Trophoblast cell (in vitro differentiated cells and primary cell): Measurements from ENCODE around the gene GPSM1.

ENCODE experiments used
- DNase-seq, 2 donors: peaks; one replicate each; pipeline ENCODE4 v3.0.0-alpha.2; 2016
- H2AFZ ChIP-seq: 2 replicates; pipeline ENCODE4 v1.6.1; 2013; ENCODE audit warnings: low read length, moderate library complexity, mild to moderate bottlenecking; ENCODE audit not compliant: insufficient read depth, poor library complexity
- H2AK5ac ChIP-seq: 2 replicates; pipeline ENCODE4 v1.6.1; 2013; ENCODE audit warnings: mild to moderate bottlenecking, low read length
- H2BK120ac ChIP-seq: 2 replicates; pipeline ENCODE4 v1.6.1; 2013; ENCODE audit warnings: low read length, mild to moderate bottlenecking, moderate library complexity; ENCODE audit not compliant: insufficient read depth, poor library complexity
- H2BK12ac ChIP-seq: 2 replicates; pipeline ENCODE4 v1.6.1; 2013; ENCODE audit warnings: mild to moderate bottlenecking, low read length, moderate library complexity
- H2BK5ac ChIP-seq: 2 replicates; pipeline ENCODE4 v1.6.1; 2013; ENCODE audit warnings: low read length, low read depth, moderate library complexity, mild to moderate bottlenecking; ENCODE audit not compliant: poor library complexity
- H3K14ac ChIP-seq: 2 replicates; pipeline ENCODE4 v1.6.1; 2013; ENCODE audit warnings: mild to moderate bottlenecking, low read length
- H3K18ac ChIP-seq: 2 replicates; pipeline ENCODE4 v1.6.1; 2013; ENCODE audit warnings: mild to moderate bottlenecking, low read length
- H3K23ac ChIP-seq: 2 replicates; pipeline ENCODE4 v1.6.1; 2013; ENCODE audit warnings: low read length
- H3K27ac ChIP-seq: 2 replicates; pipeline ENCODE4 v1.5.1; 2013; ENCODE audit warnings: low read depth, mild to moderate bottlenecking, inconsistent platforms, low read length, moderate library complexity
- H3K27me3 ChIP-seq: 2 replicates; pipeline ENCODE4 v1.6.1; 2013; ENCODE audit warnings: inconsistent platforms, mild to moderate bottlenecking, low read length, moderate library complexity; ENCODE audit not compliant: insufficient read depth
- H3K36me3 ChIP-seq, 2 experiments: 1 replicate in 1 of 2; 2 replicates in 1 of 2; pipeline ENCODE4 v1.6.1; 2013; ENCODE audit warnings: low read length in 2 of 2, mild to moderate bottlenecking in 2 of 2, moderate library complexity in 1 of 2; ENCODE audit not compliant: insufficient read depth in 2 of 2, control insufficient read depth in 1 of 2
- H3K4ac ChIP-seq: 2 replicates; pipeline ENCODE4 v1.6.1; 2013; ENCODE audit warnings: low read depth, mild to moderate bottlenecking, low read length, moderate library complexity
- H3K4me1 ChIP-seq, 2 experiments: 1 replicate in 1 of 2; 2 replicates in 1 of 2; pipeline ENCODE4 v1.6.1; 2013; ENCODE audit warnings: low read length in 2 of 2, mild to moderate bottlenecking in 2 of 2, moderate library complexity in 1 of 2; ENCODE audit not compliant: insufficient read depth in 2 of 2, control insufficient read depth in 1 of 2
- H3K4me2 ChIP-seq: 2 replicates; pipeline ENCODE4 v1.6.1; 2013; ENCODE audit warnings: inconsistent platforms, mild to moderate bottlenecking, low read length, moderate library complexity
- H3K4me3 ChIP-seq: 2 replicates; pipeline ENCODE4 v1.5.1; 2013; ENCODE audit warnings: mild to moderate bottlenecking, low read depth, low read length, inconsistent platforms
- H3K79me1 ChIP-seq: one replicate; pipeline ENCODE4 v1.6.1; 2013; ENCODE audit warnings: low read length
- H3K79me2 ChIP-seq: 2 replicates; pipeline ENCODE4 v1.6.1; 2013; ENCODE audit warnings: low read length, mild to moderate bottlenecking; ENCODE audit not compliant: control insufficient read depth, insufficient read depth, poor library complexity
- H3K9ac ChIP-seq: 2 replicates; pipeline ENCODE4 v1.6.1; 2013; ENCODE audit warnings: mild to moderate bottlenecking, low read length
- H3K9me3 ChIP-seq: 2 replicates; pipeline ENCODE4 v1.6.1; 2013; ENCODE audit warnings: low read depth, mild to moderate bottlenecking, control low read depth, inconsistent platforms, low read length; ENCODE audit not compliant: insufficient read depth
- H4K12ac ChIP-seq: 2 replicates; pipeline ENCODE4 v1.6.1; 2013; ENCODE audit warnings: low read depth, mild to moderate bottlenecking, low read length, moderate library complexity
- H4K8ac ChIP-seq: 2 replicates; pipeline ENCODE4 v1.6.1; 2013; ENCODE audit warnings: low read depth, mild to moderate bottlenecking, low read length, moderate library complexity
- H4K91ac ChIP-seq: one replicate; pipeline ENCODE4 v1.6.1; 2013; ENCODE audit warnings: low read depth, mild to moderate bottlenecking, low read length, moderate library complexity
- WGBS: extraction: QIAGEN DNeasy Blood & Tissue Kit; methylation state at CpG from one replicate; pipeline ENCODE4 v1.1.7; 2013; ENCODE audit warnings: missing lambda C conversion rate; ENCODE audit not compliant: insufficient read length, insufficient coverage; ENCODE audit errors: extremely low coverage; 5-methylcytosine and 5-hydroxymethylcytosine counted together

Gene GPSM1

GRCh38 chr9:136303066-136303824, 24.1 kb upstream of the GPSM1 start:
- no peak overlapping the region for H3K23ac ChIP-seq
- H3K79me1 ChIP-seq: no peaks in the 10 kb centered on the region
- no peak overlapping the region for H3K4me3 ChIP-seq
- WGBS: no CpG with 5 or more reads among the region's 34 CpGs
- H3K9me3 ChIP-seq: peaks cover 6% of the 10 kb centered on the region
- H3K79me2 ChIP-seq: no peaks in the 10 kb centered on the region
- no peaks in the 10 kb centered on the region for H3K36me3 ChIP-seq
- H3K18ac ChIP-seq: no peak overlapping the region
- peak; percentile 39 to 53 for DNase-seq
- H3K4ac ChIP-seq: no peak overlapping the region
- no peaks in the 10 kb centered on the region for H3K4me1 ChIP-seq
- H3K4me2 ChIP-seq: no peak overlapping the region
- no peak overlapping the region for H4K8ac ChIP-seq
- H3K9ac ChIP-seq: no peak overlapping the region
- H3K14ac ChIP-seq: no peak overlapping the region
- H2BK5ac ChIP-seq: no peak overlapping the region
- H3K27me3 ChIP-seq: no peaks in the 10 kb centered on the region
- H3K27ac ChIP-seq: no peak overlapping the region
- H4K91ac ChIP-seq: no peak overlapping the region
- H2BK120ac ChIP-seq: no peak overlapping the region
- H2AK5ac ChIP-seq: no peak overlapping the region
- no peak overlapping the region for H2AFZ ChIP-seq
- no peak overlapping the region for H2BK12ac ChIP-seq
- H4K12ac ChIP-seq: no peak overlapping the region

GRCh38 chr9:136303825-136304416, 23.4 kb upstream of the GPSM1 start, which contains the start of gene CCDC187:
TSS of gene CCDC187 (minus strand) at chr9:136304094. CDS start at chr9:136303830, 264 bp downstream.
- H3K27ac ChIP-seq: no peak within 1 kb of the TSS
- no peak for DNase-seq

GRCh38 chr9:136304456-136304855, 22.9 kb upstream of the GPSM1 start:
- no peak overlapping the region for H2AFZ ChIP-seq
- H4K12ac ChIP-seq: no peak overlapping the region
- H3K79me1 ChIP-seq: no peaks in the 10 kb centered on the region
- H3K4me2 ChIP-seq: no peak overlapping the region
- H3K27ac ChIP-seq: no peak overlapping the region
- H3K14ac ChIP-seq: no peak overlapping the region
- H3K79me2 ChIP-seq: no peaks in the 10 kb centered on the region
- no peak overlapping the region for H2BK120ac ChIP-seq
- H2AK5ac ChIP-seq: no peak overlapping the region
- no peak overlapping the region for H3K23ac ChIP-seq
- peaks cover 9% of the 10 kb centered on the region for H3K9me3 ChIP-seq
- WGBS: no CpG with 5 or more reads among the region's 10 CpGs
- H2BK12ac ChIP-seq: no peak overlapping the region
- no peak for DNase-seq
- no peak overlapping the region for H4K91ac ChIP-seq
- no peak overlapping the region for H2BK5ac ChIP-seq
- no peaks in the 10 kb centered on the region for H3K4me1 ChIP-seq
- no peak overlapping the region for H3K9ac ChIP-seq
- no peak overlapping the region for H3K4me3 ChIP-seq
- H3K18ac ChIP-seq: no peak overlapping the region
- H3K4ac ChIP-seq: no peak overlapping the region
- no peaks in the 10 kb centered on the region for H3K36me3 ChIP-seq
- H3K27me3 ChIP-seq: no peaks in the 10 kb centered on the region
- no peak overlapping the region for H4K8ac ChIP-seq

More at GRCh38 chr9:136303825-136304416, 23.4 kb upstream of the GPSM1 start, which contains the start of gene CCDC187:
- Histone ChIP-seq H3K18ac (no peak within 1 kb of the TSS), H3K4me1 (no peaks in the 10 kb centered on the region), H3K23ac (no peak within 1 kb of the TSS), H4K8ac (no peak within 1 kb of the TSS), H4K12ac (no peak within 1 kb of the TSS), H3K4me2 (no peak within 1 kb of the TSS), H2AFZ (no peak within 1 kb of the TSS), H2BK5ac (no peak within 1 kb of the TSS), H2BK120ac (no peak within 1 kb of the TSS), H3K4ac (no peak within 1 kb of the TSS), H3K4me3 (no peak within 1 kb of the TSS), H4K91ac (no peak within 1 kb of the TSS), H2AK5ac (no peak within 1 kb of the TSS), H3K79me1 (no peaks in the 10 kb centered on the region), H3K9ac (no peak within 1 kb of the TSS), H3K36me3 (no peaks in the 10 kb centered on the region), H3K79me2 (no peaks in the 10 kb centered on the region), H3K27me3 (no peaks in the 10 kb centered on the region), H2BK12ac (no peak within 1 kb of the TSS), H3K14ac (no peak within 1 kb of the TSS), H3K9me3 (peaks cover 8% of the 10 kb centered on the region)
- WGBS: no CpG with 5 or more reads among the region's 22 CpGs

- Histone ChIP-seq H3K9ac (no peak overlapping the region), H3K14ac (no peak overlapping the region), H3K4me2 (no peak overlapping the region), H3K4me1 (no peaks in the 10 kb centered on the region), H3K27me3 (no peaks in the 10 kb centered on the region), H2AFZ (no peak overlapping the region), H3K36me3 (no peaks in the 10 kb centered on the region), H3K4me3 (no peak overlapping the region), H2BK120ac (no peak overlapping the region), H4K12ac (no peak overlapping the region), H4K8ac (no peak overlapping the region), H3K18ac (no peak overlapping the region), H2BK5ac (no peak overlapping the region), H2BK12ac (no peak overlapping the region), H3K27ac (no peak overlapping the region), H2AK5ac (no peak overlapping the region), H3K9me3 (peaks cover 9% of the 10 kb centered on the region), H3K23ac (no peak overlapping the region), H3K79me2 (no peaks in the 10 kb centered on the region), H3K79me1 (no peaks in the 10 kb centered on the region), H3K4ac (no peak overlapping the region), H4K91ac (no peak overlapping the region)
- no peak for DNase-seq
- WGBS: no CpG with 5 or more reads among the region's 13 CpGs
These were observed 22.4 kb upstream of the GPSM1 start for GRCh38 chr9:136304981-136305380.
